SK-N-SH (cell line): ENCODE measurements around the gene RNF223.

Experiments
- EZH2phosphoT487 ChIP-seq: fragments of 200-600 bp; sonication (generic); IDR thresholded peaks from 2 replicates; pipeline ENCODE4 v1.6.1; 2017; ENCODE audit warnings: low read depth, mixed run types, mild to moderate bottlenecking, antibody characterized with exemption, moderate library complexity, borderline replicate concordance
- FOSL2 ChIP-seq: IDR thresholded peaks from 2 replicates; pipeline ENCODE4 v1.4.0; 2012; ENCODE audit warnings: low read depth, mild to moderate bottlenecking, moderate library complexity, borderline replicate concordance
- RAD21 ChIP-seq: IDR thresholded peaks from 2 replicates; pipeline ENCODE4 v1.6.1; 2012; ENCODE audit warnings: mild to moderate bottlenecking, low read length
- TAF1 ChIP-seq: IDR thresholded peaks from 2 replicates; pipeline ENCODE4 v1.6.1; 2012; ENCODE audit warnings: low read depth, mild to moderate bottlenecking, low read length, moderate library complexity, borderline replicate concordance
- TF ChIP-seq, protein P1 (sequence below): fragments of 200-600 bp; sonication (generic); IDR thresholded peaks from 2 replicates; pipeline ENCODE4 v1.6.1; 2017; ENCODE audit warnings: antibody characterized with exemption, mild to moderate bottlenecking, moderate library complexity

DNA sequence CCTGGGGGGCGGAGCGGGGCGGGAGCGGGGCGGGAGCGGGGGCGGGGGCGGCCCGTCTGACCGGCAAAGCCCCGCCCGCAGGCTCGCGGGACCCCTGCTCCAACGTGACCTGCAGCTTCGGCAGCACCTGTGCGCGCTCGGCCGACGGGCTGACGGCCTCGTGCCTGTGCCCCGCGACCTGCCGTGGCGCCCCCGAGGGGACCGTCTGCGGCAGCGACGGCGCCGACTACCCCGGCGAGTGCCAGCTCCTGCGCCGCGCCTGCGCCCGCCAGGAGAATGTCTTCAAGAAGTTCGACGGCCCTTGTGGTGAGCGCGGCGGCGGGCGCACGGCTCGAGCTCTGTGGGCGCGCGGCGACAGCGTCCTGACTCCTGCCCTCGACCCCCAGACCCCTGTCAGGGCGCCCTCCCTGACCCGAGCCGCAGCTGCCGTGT, 33.0 kb downstream of the RNF223 start:
- TF ChIP-seq, protein P1, sequence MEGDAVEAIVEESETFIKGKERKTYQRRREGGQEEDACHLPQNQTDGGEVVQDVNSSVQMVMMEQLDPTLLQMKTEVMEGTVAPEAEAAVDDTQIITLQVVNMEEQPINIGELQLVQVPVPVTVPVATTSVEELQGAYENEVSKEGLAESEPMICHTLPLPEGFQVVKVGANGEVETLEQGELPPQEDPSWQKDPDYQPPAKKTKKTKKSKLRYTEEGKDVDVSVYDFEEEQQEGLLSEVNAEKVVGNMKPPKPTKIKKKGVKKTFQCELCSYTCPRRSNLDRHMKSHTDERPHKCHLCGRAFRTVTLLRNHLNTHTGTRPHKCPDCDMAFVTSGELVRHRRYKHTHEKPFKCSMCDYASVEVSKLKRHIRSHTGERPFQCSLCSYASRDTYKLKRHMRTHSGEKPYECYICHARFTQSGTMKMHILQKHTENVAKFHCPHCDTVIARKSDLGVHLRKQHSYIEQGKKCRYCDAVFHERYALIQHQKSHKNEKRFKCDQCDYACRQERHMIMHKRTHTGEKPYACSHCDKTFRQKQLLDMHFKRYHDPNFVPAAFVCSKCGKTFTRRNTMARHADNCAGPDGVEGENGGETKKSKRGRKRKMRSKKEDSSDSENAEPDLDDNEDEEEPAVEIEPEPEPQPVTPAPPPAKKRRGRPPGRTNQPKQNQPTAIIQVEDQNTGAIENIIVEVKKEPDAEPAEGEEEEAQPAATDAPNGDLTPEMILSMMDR = no peak
- TF ChIP-seq RAD21 (no peak), EZH2phosphoT487 (no peak), FOSL2 (no peak), TAF1 (no peak)
